HK-2 (cell line): ENCODE measurements around the gene CCL28.
"Not testable (repeated sequence)": the region's sequence is repeated elsewhere in the genome, so short reads cannot be mapped to it uniquely, and the experiment has no call there.

ENCODE experiments used
- DNase-seq: peaks from one replicate; pipeline ENCODE4 v3.0.0-alpha.2; 2018; ENCODE audit not compliant: unreplicated experiment

Gene CCL28

GRCh38 chr5:43412156-43412555 is at the start of gene CCL28:
CCL28 (minus strand) TSS chr5:43412391; CDS start chr5:43412316, 75 bp downstream.
- DNase-seq, result no peak

GRCh38 chr5:43461066-43461465 is 48.9 kb upstream of the CCL28 start:
- DNase-seq, result no peak

GRCh38 chr5:43456556-43456955 is 44.4 kb upstream of the CCL28 start:
- DNase-seq, result no peak

- DNase-seq, result not testable (repeated sequence)
These were observed 29.4 kb upstream of the CCL28 start for GRCh38 chr5:43441575-43441974.

- no peak for DNase-seq
These were observed 25.0 kb upstream of the CCL28 start for GRCh38 chr5:43437062-43437660.

- DNase-seq, result no peak
These were observed 21.2 kb upstream of the CCL28 start for GRCh38 chr5:43433382-43433781.

- DNase-seq, result no peak
These were observed 20.5 kb upstream of the CCL28 start for GRCh38 chr5:43432486-43433375.

- DNase-seq, result no peak
These were observed 17.5 kb upstream of the CCL28 start for GRCh38 chr5:43429706-43430105.

GRCh38 chr5:43429016-43429415 is 16.8 kb upstream of the CCL28 start:
- no peak for DNase-seq

- DNase-seq, result no peak
These were observed 15.1 kb upstream of the CCL28 start for GRCh38 chr5:43427306-43427705.

GRCh38 chr5:43425983-43426382 is 13.8 kb upstream of the CCL28 start:
- DNase-seq, result peak; percentile 73

- DNase-seq, result not testable (repeated sequence)
These were observed 10.9 kb upstream of the CCL28 start for GRCh38 chr5:43423086-43423485.

- DNase-seq, result no peak
These were observed 10.0 kb upstream of the CCL28 start for GRCh38 chr5:43422143-43422542.

- no peak for DNase-seq
These were observed 9.4 kb upstream of the CCL28 start for GRCh38 chr5:43421450-43422133.

GRCh38 chr5:43420241-43420640 is 8.1 kb upstream of the CCL28 start:
- DNase-seq, result no peak

GRCh38 chr5:43418561-43418960 is 6.4 kb upstream of the CCL28 start:
- no peak for DNase-seq

GRCh38 chr5:43416803-43417394 is 4.7 kb upstream of the CCL28 start:
- DNase-seq, result no peak

GRCh38 chr5:43415935-43416802 is 4.0 kb upstream of the CCL28 start:
- DNase-seq, result no peak

- no peak for DNase-seq
These were observed 1.8 kb upstream of the CCL28 start for GRCh38 chr5:43413966-43414365.

- DNase-seq, result no peak
These were observed 453 bp upstream of the CCL28 start for GRCh38 chr5:43412644-43413043.

GRCh38 chr5:43411495-43411894 is 696 bp downstream of the CCL28 start:
- no peak for DNase-seq
